ENCODE data around the gene TLL2. TPM values are rescaled to one million over a fixed set of nuclear protein-coding genes. Genes with fewer than 3 reads are reported as not detected.
A peak's percentile ranks its signal among the peaks of the same experiment; 100 is the strongest.

TLL2 gene
- total RNA-seq, 1 experiment from 2014 or later, result not detected

GRCh38 chr10:96421995-96422394 is 91.7 kb downstream of the TLL2 start:
- no peak for DNase-seq (ENCODE audit: low read depth)

GRCh38 chr10:96420228-96421009 is 93.3 kb downstream of the TLL2 start:
- DNase-seq (ENCODE audit: low read depth), result no peak

GRCh38 chr10:96419351-96419750 is 94.4 kb downstream of the TLL2 start:
- no peak for DNase-seq (ENCODE audit: low read depth)

- DNase-seq (ENCODE audit: low read depth), result no peak
Measured at GRCh38 chr10:96418582-96418981, 95.1 kb downstream of the TLL2 start.

GRCh38 chr10:96417441-96417840 is 96.3 kb downstream of the TLL2 start:
- DNase-seq (ENCODE audit: low read depth), result peak; percentile 46

GRCh38 chr10:96416643-96417042 is 97.1 kb downstream of the TLL2 start:
- peak; percentile 56 for DNase-seq (ENCODE audit: low read depth)

- peak; percentile 38 for DNase-seq (ENCODE audit: low read depth)
Measured at GRCh38 chr10:96415891-96416554, 97.7 kb downstream of the TLL2 start.

- DNase-seq (ENCODE audit: low read depth), result no peak
Measured at GRCh38 chr10:96415150-96415890, 98.4 kb downstream of the TLL2 start.

GRCh38 chr10:96414303-96414702 is 99.4 kb downstream of the TLL2 start:
- no peak for DNase-seq (ENCODE audit: low read depth)

GRCh38 chr10:96413151-96413787 is 100.5 kb downstream of the TLL2 start:
- DNase-seq (ENCODE audit: low read depth), result peak; percentile 3

GRCh38 chr10:96411716-96412320 is 101.9 kb downstream of the TLL2 start:
- no peak for DNase-seq (ENCODE audit: low read depth)

- no peak for DNase-seq (ENCODE audit: low read depth)
Measured at GRCh38 chr10:96410296-96410695, 103.4 kb downstream of the TLL2 start.

- no peak for DNase-seq (ENCODE audit: low read depth)
Measured at GRCh38 chr10:96408201-96408600, 105.5 kb downstream of the TLL2 start.

GRCh38 chr10:96407560-96408069 is 106.1 kb downstream of the TLL2 start:
- no peak for DNase-seq (ENCODE audit: low read depth)

- DNase-seq (ENCODE audit: low read depth), result no peak
Measured at GRCh38 chr10:96406091-96406490, 107.6 kb downstream of the TLL2 start.

GRCh38 chr10:96402417-96403305 is 111.1 kb downstream of the TLL2 start:
- no peak for DNase-seq (ENCODE audit: low read depth)

- DNase-seq (ENCODE audit: low read depth), result no peak
Measured at GRCh38 chr10:96401036-96401435, 112.7 kb downstream of the TLL2 start.

- no peak for DNase-seq (ENCODE audit: low read depth)
Measured at GRCh38 chr10:96400465-96400864, 113.3 kb downstream of the TLL2 start.

- no peak for DNase-seq (ENCODE audit: low read depth)
Measured at GRCh38 chr10:96397902-96398301, 115.8 kb downstream of the TLL2 start.

Data from M059J (cell line).